HFFc6 (cell line): ENCODE data around the gene GMIP. TPM values are rescaled to one million over a fixed set of nuclear protein-coding genes. Genes with fewer than 3 reads are reported as not detected.

Experiments used
- DNase-seq: peaks from one replicate; pipeline ENCODE4 v3.0.0-alpha.2; 2018
- H3K27ac Mint-ChIP-seq: 2 replicates; pipeline ENCODE4 v1.8.0; 2020; ENCODE audit warnings: mild to moderate bottlenecking, mixed read lengths
- H3K27me3 Mint-ChIP-seq: 2 replicates; pipeline ENCODE4 v1.8.0; 2021; ENCODE audit warnings: mild to moderate bottlenecking, moderate library complexity, mixed read lengths; ENCODE audit not compliant: insufficient read depth
- H3K36me3 Mint-ChIP-seq: 2 replicates; pipeline ENCODE4 v1.8.0; 2021; ENCODE audit warnings: low read depth, mixed read lengths
- H3K4me1 Mint-ChIP-seq: 2 replicates; pipeline ENCODE4 v1.8.0; 2020; ENCODE audit warnings: low read depth, mixed read lengths
- H3K4me3 Mint-ChIP-seq: 2 replicates; pipeline ENCODE4 v1.8.0; 2020; ENCODE audit warnings: mild to moderate bottlenecking, moderate library complexity, mixed read lengths
- H3K9me3 Mint-ChIP-seq: 2 replicates; pipeline ENCODE4 v1.8.0; 2020; ENCODE audit warnings: mild to moderate bottlenecking, mixed read lengths
- total RNA-seq, 6 experiments: library from RNA; stranded (reverse); fragmentation: NEBNext Ultra II Directional; extraction: Animal tissue kit (Norgen Biotek cat#: 25700); gene quantifications; 2 replicates in 1 of 6; 3 replicates in 5 of 6; pipeline ENCODE4 v1.2.3, GENCODE V29; 2021
- TF ChIP-seq, protein P1 (sequence below): fragments of 200-600 bp; sonication (generic); IDR thresholded peaks from 2 replicates; pipeline ENCODE4 v1.5.0; 2021; ENCODE audit warnings: antibody characterized with exemption, mild to moderate bottlenecking

The GMIP gene
- total RNA-seq, 6 experiments from 2014 or later, result 11.5 to 16.7 (median 13.9) TPM

DNA sequence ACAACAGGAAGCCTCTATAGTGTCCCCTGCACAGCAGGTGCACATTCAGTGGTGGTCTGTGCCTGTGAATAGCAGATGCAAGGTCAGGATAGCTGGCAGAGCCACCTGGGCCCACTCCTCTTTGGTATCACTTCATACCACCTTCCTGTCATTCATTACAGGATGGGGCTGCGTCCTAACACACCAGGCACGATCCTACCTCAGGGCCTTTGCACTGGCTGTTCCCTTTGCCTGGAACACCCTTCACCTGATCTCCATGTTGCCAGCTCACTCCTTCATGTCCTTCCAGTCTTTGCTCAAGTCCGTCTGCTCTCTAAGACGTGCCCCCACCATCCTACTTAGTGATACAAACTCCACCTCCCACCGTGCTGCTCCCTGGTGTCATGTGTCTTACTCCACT lies 10.8 kb downstream of the GMIP start:
- Mint-ChIP-seq H3K27me3 (peaks cover 3% of the 10 kb centered on the region), H3K4me1 (peaks cover 1% of the 10 kb centered on the region), H3K9me3 (no peaks in the 10 kb centered on the region), H3K36me3 (peaks cover 25% of the 10 kb centered on the region), H3K27ac (no peak overlapping the region), H3K4me3 (no peak overlapping the region)
- TF ChIP-seq, protein P1, sequence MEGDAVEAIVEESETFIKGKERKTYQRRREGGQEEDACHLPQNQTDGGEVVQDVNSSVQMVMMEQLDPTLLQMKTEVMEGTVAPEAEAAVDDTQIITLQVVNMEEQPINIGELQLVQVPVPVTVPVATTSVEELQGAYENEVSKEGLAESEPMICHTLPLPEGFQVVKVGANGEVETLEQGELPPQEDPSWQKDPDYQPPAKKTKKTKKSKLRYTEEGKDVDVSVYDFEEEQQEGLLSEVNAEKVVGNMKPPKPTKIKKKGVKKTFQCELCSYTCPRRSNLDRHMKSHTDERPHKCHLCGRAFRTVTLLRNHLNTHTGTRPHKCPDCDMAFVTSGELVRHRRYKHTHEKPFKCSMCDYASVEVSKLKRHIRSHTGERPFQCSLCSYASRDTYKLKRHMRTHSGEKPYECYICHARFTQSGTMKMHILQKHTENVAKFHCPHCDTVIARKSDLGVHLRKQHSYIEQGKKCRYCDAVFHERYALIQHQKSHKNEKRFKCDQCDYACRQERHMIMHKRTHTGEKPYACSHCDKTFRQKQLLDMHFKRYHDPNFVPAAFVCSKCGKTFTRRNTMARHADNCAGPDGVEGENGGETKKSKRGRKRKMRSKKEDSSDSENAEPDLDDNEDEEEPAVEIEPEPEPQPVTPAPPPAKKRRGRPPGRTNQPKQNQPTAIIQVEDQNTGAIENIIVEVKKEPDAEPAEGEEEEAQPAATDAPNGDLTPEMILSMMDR, result no peak
- DNase-seq, result no peak

DNA sequence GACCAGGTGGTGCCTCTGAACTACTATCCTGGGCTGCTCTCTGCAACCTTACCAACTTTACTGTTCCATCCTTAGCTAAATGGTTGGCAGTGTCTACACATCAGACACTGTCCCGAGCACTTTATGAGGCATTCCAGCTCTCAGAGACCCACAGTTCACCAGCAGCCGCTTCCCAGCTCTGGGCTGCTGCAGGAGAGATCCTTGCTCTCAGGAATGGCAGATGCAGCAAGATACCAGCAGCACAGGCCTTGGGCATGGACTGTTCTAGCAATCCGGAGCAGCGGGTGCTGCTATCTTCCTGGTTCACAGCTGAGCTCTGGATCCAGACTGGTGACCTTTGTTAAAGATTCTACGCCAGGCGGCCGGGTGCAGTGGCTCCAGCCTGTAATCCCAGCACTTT lies 12.1 kb downstream of the GMIP start:
- TF ChIP-seq, protein P1, result no peak
- Mint-ChIP-seq H3K27me3 (peaks cover 8% of the 10 kb centered on the region), H3K36me3 (peaks cover 25% of the 10 kb centered on the region), H3K4me1 (peaks cover 6% of the 10 kb centered on the region), H3K4me3 (no peak overlapping the region), H3K27ac (no peak overlapping the region), H3K9me3 (no peaks in the 10 kb centered on the region)
- no peak for DNase-seq

DNA sequence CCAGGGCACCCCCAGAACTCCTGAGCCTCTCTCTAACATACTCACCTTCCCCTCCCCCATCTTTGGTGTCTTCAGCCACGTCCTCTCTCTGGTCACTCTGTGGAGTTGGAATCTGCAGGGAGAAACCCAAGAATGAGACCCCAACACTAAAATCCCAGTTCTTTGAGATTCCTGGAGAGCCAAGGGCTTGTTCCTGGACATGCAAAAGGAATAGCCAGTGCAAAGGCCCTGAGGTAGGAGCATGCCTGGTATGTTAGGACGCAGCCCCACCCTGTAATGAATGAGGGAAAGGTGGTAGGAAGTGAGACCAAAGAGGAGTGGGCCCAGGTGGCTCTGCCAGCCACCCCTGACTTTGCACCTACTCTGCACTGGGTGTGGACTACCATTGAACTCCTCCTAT lies 13.0 kb downstream of the GMIP start:
- no peak overlapping the region for H3K4me3 Mint-ChIP-seq
- peaks cover 6% of the 10 kb centered on the region for H3K4me1 Mint-ChIP-seq

DNA sequence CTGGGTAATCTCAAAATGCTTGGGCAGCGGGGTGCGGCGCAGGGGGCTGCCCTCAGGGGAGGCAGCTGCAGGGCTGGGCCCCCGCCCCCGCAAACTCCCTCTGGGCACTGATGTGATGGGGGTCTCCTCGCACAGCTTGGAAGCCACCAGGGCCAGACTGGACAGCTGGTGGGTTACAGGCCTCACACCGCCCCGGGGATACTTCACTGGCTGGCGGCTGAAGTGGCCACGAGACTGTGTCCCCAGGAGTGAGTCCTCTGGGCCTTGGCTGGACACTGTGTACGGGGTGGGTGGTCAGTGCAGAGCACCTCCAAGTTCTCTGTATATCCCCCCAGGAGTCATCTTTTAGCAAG lies 13.4 kb downstream of the GMIP start:
- DNase-seq, result no peak
- H3K4me1 Mint-ChIP-seq, result peaks cover 6% of the 10 kb centered on the region
- H3K4me3 Mint-ChIP-seq, result no peak overlapping the region
- H3K36me3 Mint-ChIP-seq, result peaks cover 20% of the 10 kb centered on the region
- H3K9me3 Mint-ChIP-seq, result no peaks in the 10 kb centered on the region
- H3K27me3 Mint-ChIP-seq, result peaks cover 11% of the 10 kb centered on the region
- H3K27ac Mint-ChIP-seq, result no peak overlapping the region
- TF ChIP-seq, protein P1, result no peak

More for the DNA sequence above, 13.0 kb downstream of the GMIP start:
- Mint-ChIP-seq H3K9me3 (no peaks in the 10 kb centered on the region), H3K27me3 (peaks cover 11% of the 10 kb centered on the region), H3K27ac (no peak overlapping the region), H3K36me3 (peaks cover 22% of the 10 kb centered on the region)
- no peak for DNase-seq
- TF ChIP-seq, protein P1, result no peak

DNA sequence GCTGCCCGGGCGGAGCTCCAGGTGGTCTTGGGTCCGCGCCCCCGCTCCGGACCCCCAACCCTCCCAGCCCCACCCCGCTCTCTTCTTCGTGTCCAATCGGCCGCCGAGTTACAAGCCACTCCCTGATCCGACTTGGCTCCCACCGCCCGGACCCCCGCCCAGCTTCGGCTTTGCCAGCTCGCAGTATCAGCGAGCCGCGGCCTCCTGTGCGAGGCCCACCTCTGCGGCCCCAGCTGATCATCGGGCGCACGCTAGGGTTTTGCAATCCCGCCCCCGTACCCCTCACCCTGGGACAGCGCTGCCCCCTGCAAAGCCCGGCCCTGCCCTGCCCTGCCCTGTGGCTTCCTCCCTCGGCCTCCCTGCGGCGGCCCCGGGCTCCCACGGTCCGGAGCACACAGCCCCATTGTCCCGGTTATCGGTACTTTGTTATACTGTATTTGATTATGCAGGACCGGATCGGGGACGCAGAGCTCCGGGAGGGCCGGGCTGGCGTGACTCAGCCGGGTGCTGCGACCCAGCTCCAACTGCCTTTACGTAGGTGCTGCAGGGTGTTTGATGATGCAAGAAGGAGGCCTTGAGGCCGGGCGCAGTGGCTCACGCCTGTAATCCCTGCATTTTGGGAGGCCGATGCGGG lies 14.8 kb downstream of the GMIP start:
- H3K27me3 Mint-ChIP-seq, result peaks cover 11% of the 10 kb centered on the region
- DNase-seq, result no peak

More for the DNA sequence above, 14.8 kb downstream of the GMIP start:
- Mint-ChIP-seq H3K9me3 (no peaks in the 10 kb centered on the region), H3K4me1 (peaks cover 6% of the 10 kb centered on the region), H3K36me3 (peaks cover 11% of the 10 kb centered on the region), H3K27ac (no peak overlapping the region), H3K4me3 (no peak overlapping the region; the same call in 1 of the 2 replicates)
- TF ChIP-seq, protein P1, result no peak
